Sigmoid colon (tissue), 4 donors: ENCODE results near the gene PCNT.

ENCODE experiments used
- POLR2A ChIP-seq, 2 donors: fragments of 450-650 bp; IDR thresholded peaks; one replicate each; pipeline ENCODE4 v1.6.1; 2016; ENCODE audit warnings: antibody characterized with exemption in 2 of 2, mild to moderate bottlenecking in 2 of 2, moderate library complexity in 2 of 2
- POLR2AphosphoS5 ChIP-seq, 4 donors: sonication (generic); formaldehyde crosslinking; IDR thresholded peaks; one replicate each; pipeline ENCODE4 v1.6.1; 2017; ENCODE audit warnings: antibody characterized with exemption in 4 of 4
- TF ChIP-seq, protein P1 (sequence below), 4 experiments: fragments of 450-650 bp in 3 of 4; fragments of 200-600 bp in 1 of 4; IDR thresholded peaks; one replicate each; pipeline ENCODE4 v1.5.1; 2016 to 2019; ENCODE audit warnings: antibody characterized with exemption in 4 of 4, mild to moderate bottlenecking in 3 of 4, moderate library complexity in 2 of 4

DNA sequence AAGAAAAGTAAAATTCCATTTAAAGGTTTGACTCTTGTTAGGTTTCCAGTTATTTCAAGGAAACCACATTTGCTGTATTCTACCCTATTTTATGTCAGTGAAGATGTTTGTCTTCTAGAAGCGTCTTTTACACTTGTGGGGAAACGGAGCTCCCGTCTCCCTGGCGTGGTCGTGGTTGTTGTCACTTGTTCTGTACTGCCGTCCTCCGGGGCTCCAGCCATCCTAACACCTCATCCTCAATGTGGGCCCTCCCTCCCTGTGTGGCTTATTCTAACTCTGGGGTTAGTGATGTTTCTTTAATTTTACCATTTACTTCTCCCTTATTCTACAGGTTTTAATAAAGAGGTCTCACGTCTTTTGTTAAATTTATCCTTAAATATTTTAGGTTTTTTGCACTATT lies 82.0 kb downstream of the PCNT start:
- TF ChIP-seq, protein P1, sequence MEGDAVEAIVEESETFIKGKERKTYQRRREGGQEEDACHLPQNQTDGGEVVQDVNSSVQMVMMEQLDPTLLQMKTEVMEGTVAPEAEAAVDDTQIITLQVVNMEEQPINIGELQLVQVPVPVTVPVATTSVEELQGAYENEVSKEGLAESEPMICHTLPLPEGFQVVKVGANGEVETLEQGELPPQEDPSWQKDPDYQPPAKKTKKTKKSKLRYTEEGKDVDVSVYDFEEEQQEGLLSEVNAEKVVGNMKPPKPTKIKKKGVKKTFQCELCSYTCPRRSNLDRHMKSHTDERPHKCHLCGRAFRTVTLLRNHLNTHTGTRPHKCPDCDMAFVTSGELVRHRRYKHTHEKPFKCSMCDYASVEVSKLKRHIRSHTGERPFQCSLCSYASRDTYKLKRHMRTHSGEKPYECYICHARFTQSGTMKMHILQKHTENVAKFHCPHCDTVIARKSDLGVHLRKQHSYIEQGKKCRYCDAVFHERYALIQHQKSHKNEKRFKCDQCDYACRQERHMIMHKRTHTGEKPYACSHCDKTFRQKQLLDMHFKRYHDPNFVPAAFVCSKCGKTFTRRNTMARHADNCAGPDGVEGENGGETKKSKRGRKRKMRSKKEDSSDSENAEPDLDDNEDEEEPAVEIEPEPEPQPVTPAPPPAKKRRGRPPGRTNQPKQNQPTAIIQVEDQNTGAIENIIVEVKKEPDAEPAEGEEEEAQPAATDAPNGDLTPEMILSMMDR (IDR thresholded peaks at IDR 0.05), result no peak
- TF ChIP-seq POLR2AphosphoS5 (IDR thresholded peaks at IDR 0.05) (no peak), POLR2A (IDR thresholded peaks at IDR 0.05) (no peak)
